ENCODE results near the gene APH1B.

GRCh38 chr15:63339836-63340235, 62.4 kb downstream of the APH1B start:
- TF ChIP-seq ZNF600 (tag by site-specific recombination; IDR thresholded peaks at IDR 0.05), result no peak
- no peak for TF ChIP-seq ZNF626 (tag by site-specific recombination; IDR thresholded peaks at IDR 0.05)
- TF ChIP-seq SETDB1 (IDR thresholded peaks at IDR 0.05; ENCODE audit: insufficient read length, low read length), result no peak
- TF ChIP-seq, protein P1, sequence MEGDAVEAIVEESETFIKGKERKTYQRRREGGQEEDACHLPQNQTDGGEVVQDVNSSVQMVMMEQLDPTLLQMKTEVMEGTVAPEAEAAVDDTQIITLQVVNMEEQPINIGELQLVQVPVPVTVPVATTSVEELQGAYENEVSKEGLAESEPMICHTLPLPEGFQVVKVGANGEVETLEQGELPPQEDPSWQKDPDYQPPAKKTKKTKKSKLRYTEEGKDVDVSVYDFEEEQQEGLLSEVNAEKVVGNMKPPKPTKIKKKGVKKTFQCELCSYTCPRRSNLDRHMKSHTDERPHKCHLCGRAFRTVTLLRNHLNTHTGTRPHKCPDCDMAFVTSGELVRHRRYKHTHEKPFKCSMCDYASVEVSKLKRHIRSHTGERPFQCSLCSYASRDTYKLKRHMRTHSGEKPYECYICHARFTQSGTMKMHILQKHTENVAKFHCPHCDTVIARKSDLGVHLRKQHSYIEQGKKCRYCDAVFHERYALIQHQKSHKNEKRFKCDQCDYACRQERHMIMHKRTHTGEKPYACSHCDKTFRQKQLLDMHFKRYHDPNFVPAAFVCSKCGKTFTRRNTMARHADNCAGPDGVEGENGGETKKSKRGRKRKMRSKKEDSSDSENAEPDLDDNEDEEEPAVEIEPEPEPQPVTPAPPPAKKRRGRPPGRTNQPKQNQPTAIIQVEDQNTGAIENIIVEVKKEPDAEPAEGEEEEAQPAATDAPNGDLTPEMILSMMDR (tag by site-specific recombination; IDR thresholded peaks at IDR 0.05), result no peak
- no peak for TF ChIP-seq ZNF416 (tag by site-specific recombination; IDR thresholded peaks at IDR 0.05)
- no peak for TF ChIP-seq TRIM28 (IDR thresholded peaks at IDR 0.05; ENCODE audit: borderline replicate concordance, low read length)
- no peak for TF ChIP-seq ZNF48 (tag by site-specific recombination; IDR thresholded peaks at IDR 0.05)
- TF ChIP-seq, protein P2, sequence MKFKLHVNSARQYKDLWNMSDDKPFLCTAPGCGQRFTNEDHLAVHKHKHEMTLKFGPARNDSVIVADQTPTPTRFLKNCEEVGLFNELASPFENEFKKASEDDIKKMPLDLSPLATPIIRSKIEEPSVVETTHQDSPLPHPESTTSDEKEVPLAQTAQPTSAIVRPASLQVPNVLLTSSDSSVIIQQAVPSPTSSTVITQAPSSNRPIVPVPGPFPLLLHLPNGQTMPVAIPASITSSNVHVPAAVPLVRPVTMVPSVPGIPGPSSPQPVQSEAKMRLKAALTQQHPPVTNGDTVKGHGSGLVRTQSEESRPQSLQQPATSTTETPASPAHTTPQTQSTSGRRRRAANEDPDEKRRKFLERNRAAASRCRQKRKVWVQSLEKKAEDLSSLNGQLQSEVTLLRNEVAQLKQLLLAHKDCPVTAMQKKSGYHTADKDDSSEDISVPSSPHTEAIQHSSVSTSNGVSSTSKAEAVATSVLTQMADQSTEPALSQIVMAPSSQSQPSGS (tag by site-specific recombination; IDR thresholded peaks at IDR 0.05; ENCODE audit: low read depth), result no peak
- TF ChIP-seq ZNF530 (tag by site-specific recombination; IDR thresholded peaks at IDR 0.05; ENCODE audit: low read depth), result no peak
- no peak for TF ChIP-seq PRDM1 (tag by site-specific recombination; IDR thresholded peaks at IDR 0.05)
- TF ChIP-seq BCL11B (tag by site-specific recombination; IDR thresholded peaks at IDR 0.05; ENCODE audit: low read depth), result no peak
- no peak for TF ChIP-seq ZNF2 (tag by site-specific recombination; IDR thresholded peaks at IDR 0.05)
